H9 (cell line): Measurements from ENCODE around the gene GAK. TPM values are rescaled to one million over a fixed set of nuclear protein-coding genes. Genes with fewer than 3 reads are reported as not detected.

Source experiments
- DNase-seq: peaks from one replicate; pipeline ENCODE4 v3.0.0-alpha.2; 2017
- H2AFZ ChIP-seq: one replicate; pipeline ENCODE4 v1.6.1; 2013; ENCODE audit warnings: mild to moderate bottlenecking, low read length, control low read depth, moderate library complexity
- H2AK5ac ChIP-seq: 2 replicates; pipeline ENCODE4 v1.6.1; 2013; ENCODE audit warnings: low read length, control low read depth, mixed read lengths; ENCODE audit not compliant: insufficient read length
- H2BK120ac ChIP-seq: one replicate; pipeline ENCODE4 v1.6.1; 2013; ENCODE audit warnings: low read depth, mild to moderate bottlenecking, low read length, control low read depth, inconsistent platforms; ENCODE audit not compliant: poor library complexity, severe bottlenecking
- H2BK12ac ChIP-seq: 2 replicates; pipeline ENCODE4 v1.6.1; 2013; ENCODE audit warnings: low read length, control low read depth, mixed read lengths, low read depth; ENCODE audit not compliant: insufficient read length
- H2BK15ac ChIP-seq: 2 replicates; pipeline ENCODE4 v1.6.1; 2013; ENCODE audit warnings: low read depth, low read length, control low read depth
- H2BK20ac ChIP-seq: one replicate; pipeline ENCODE4 v1.6.1; 2013; ENCODE audit warnings: low read depth, mild to moderate bottlenecking, low read length, control low read depth, inconsistent platforms; ENCODE audit not compliant: poor library complexity, severe bottlenecking
- H2BK5ac ChIP-seq: 2 replicates; pipeline ENCODE4 v1.6.1; 2013; ENCODE audit warnings: low read length, control low read depth, mixed read lengths; ENCODE audit not compliant: insufficient read length
- H3K14ac ChIP-seq: 2 replicates; pipeline ENCODE4 v1.6.1; 2013; ENCODE audit warnings: low read length, control low read depth; ENCODE audit not compliant: insufficient read depth
- H3K18ac ChIP-seq: 2 replicates; pipeline ENCODE4 v1.6.1; 2013; ENCODE audit warnings: low read depth, mild to moderate bottlenecking, mixed read lengths, low read length, control low read depth; ENCODE audit not compliant: insufficient read length
- H3K23ac ChIP-seq: 2 replicates; pipeline ENCODE4 v1.6.1; 2013; ENCODE audit warnings: low read length, control low read depth, mixed read lengths, low read depth; ENCODE audit not compliant: insufficient read length
- H3K23me2 ChIP-seq: 2 replicates; pipeline ENCODE4 v1.6.1; 2013; ENCODE audit warnings: low read depth, mild to moderate bottlenecking, mixed read lengths, low read length, control low read depth; ENCODE audit not compliant: insufficient read length, poor library complexity, severe bottlenecking
- H3K27ac ChIP-seq: 2 replicates; pipeline ENCODE4 v1.5.1; 2013; ENCODE audit warnings: low read length, control low read depth, mixed read lengths, low read depth; ENCODE audit not compliant: insufficient read length
- H3K27me3 ChIP-seq: 2 replicates; pipeline ENCODE4 v1.6.1; 2013; ENCODE audit warnings: low read length, control low read depth, inconsistent platforms; ENCODE audit not compliant: insufficient read depth
- H3K4ac ChIP-seq: 2 replicates; pipeline ENCODE4 v1.6.1; 2013; ENCODE audit warnings: low read depth, mild to moderate bottlenecking, control low read depth, inconsistent platforms, low read length, moderate library complexity
- H3K4me1 ChIP-seq: 2 replicates; pipeline ENCODE4 v1.6.1; 2013; ENCODE audit warnings: low read length, control low read depth, inconsistent platforms; ENCODE audit not compliant: insufficient read depth
- H3K4me2 ChIP-seq: 2 replicates; pipeline ENCODE4 v1.6.1; 2013; ENCODE audit warnings: low read length, control low read depth, mixed read lengths; ENCODE audit not compliant: insufficient read length, insufficient read depth
- H3K56ac ChIP-seq: 2 replicates; pipeline ENCODE4 v1.6.1; 2013; ENCODE audit warnings: low read depth, mild to moderate bottlenecking, mixed read lengths, low read length, control low read depth; ENCODE audit not compliant: insufficient read length
- H3K79me1 ChIP-seq: 2 replicates; pipeline ENCODE4 v1.6.1; 2013; ENCODE audit warnings: low read depth, mild to moderate bottlenecking, moderate library complexity, low read length, control low read depth, inconsistent platforms; ENCODE audit not compliant: insufficient read depth, poor library complexity, severe bottlenecking
- H3K79me2 ChIP-seq: 2 replicates; pipeline ENCODE4 v1.6.1; 2013; ENCODE audit warnings: low read length, control low read depth, inconsistent platforms; ENCODE audit not compliant: insufficient read depth
- H3K9ac ChIP-seq: 2 replicates; pipeline ENCODE4 v1.6.1; 2013; ENCODE audit warnings: low read length, control low read depth, mixed read lengths; ENCODE audit not compliant: insufficient read length; ENCODE audit errors: extremely low read depth
- H3K9me3 ChIP-seq: one replicate; pipeline ENCODE4 v1.6.1; 2013; ENCODE audit warnings: low read depth, low read length, inconsistent platforms; ENCODE audit not compliant: control insufficient read depth
- H3T11ph ChIP-seq: one replicate; pipeline ENCODE4 v1.6.1; 2013; ENCODE audit warnings: mild to moderate bottlenecking, low read length, control low read depth, inconsistent platforms
- H4K20me1 ChIP-seq: one replicate; pipeline ENCODE4 v1.6.1; 2013; ENCODE audit not compliant: control insufficient read depth, insufficient read length, insufficient read depth
- H4K5ac ChIP-seq: 2 replicates; pipeline ENCODE4 v1.6.1; 2013; ENCODE audit warnings: low read depth, mild to moderate bottlenecking, mixed read lengths, low read length, control low read depth; ENCODE audit not compliant: insufficient read length
- H4K8ac ChIP-seq: replicated peaks from 2 replicates; pipeline ENCODE4 v1.6.1; 2013; ENCODE audit warnings: low read length, control low read depth, mixed read lengths, low read depth; ENCODE audit not compliant: insufficient read length
- H4K91ac ChIP-seq: 2 replicates; pipeline ENCODE4 v1.6.1; 2013; ENCODE audit warnings: low read depth, mild to moderate bottlenecking, moderate library complexity, mixed read lengths, low read length, control low read depth; ENCODE audit not compliant: insufficient read length
- H3K27ac Mint-ChIP-seq, 3 experiments: 2 replicates in 2 of 3; 3 replicates in 1 of 3; pipeline ENCODE4 v1.8.0; 2020 to 2021; ENCODE audit warnings: mixed read lengths in 3 of 3, mild to moderate bottlenecking in 1 of 3, moderate library complexity in 1 of 3
- H3K27me3 Mint-ChIP-seq: 2 replicates; pipeline ENCODE4 v1.8.0; 2021; ENCODE audit warnings: low read depth, mild to moderate bottlenecking, moderate library complexity, mixed read lengths
- H3K36me3 Mint-ChIP-seq, 3 experiments: 2 replicates in 2 of 3; 3 replicates in 1 of 3; pipeline ENCODE4 v1.8.0; 2020 to 2021; ENCODE audit warnings: low read depth in 3 of 3, mixed read lengths in 3 of 3; ENCODE audit not compliant: insufficient read depth in 1 of 3
- H3K4me1 Mint-ChIP-seq, 2 experiments: 2 replicates each; pipeline ENCODE4 v1.8.0; 2020; ENCODE audit warnings: mixed read lengths in 2 of 2
- H3K4me3 Mint-ChIP-seq, 2 experiments: 2 replicates in 1 of 2; 3 replicates in 1 of 2; pipeline ENCODE4 v1.8.0; 2020 to 2021; ENCODE audit warnings: mild to moderate bottlenecking in 2 of 2, mixed read lengths in 2 of 2, moderate library complexity in 1 of 2
- H3K9me3 Mint-ChIP-seq, 2 experiments: 2 replicates in 1 of 2; 3 replicates in 1 of 2; pipeline ENCODE4 v1.8.0; 2020; ENCODE audit warnings: mild to moderate bottlenecking in 2 of 2, mixed read lengths in 2 of 2, moderate library complexity in 1 of 2
- CTCF ChIP-seq: fragments of 200-600 bp; sonication (generic); conservative IDR thresholded peaks from 3 replicates; pipeline ENCODE4 v1.8.0; 2021; ENCODE audit warnings: antibody characterized with exemption, mild to moderate bottlenecking
- WGBS: extraction: QIAGEN DNeasy Blood & Tissue Kit; methylation state at CpG from one replicate; pipeline ENCODE4 v1.1.7; 2013; ENCODE audit warnings: missing lambda C conversion rate, low lambda C conversion rate, mixed read lengths; ENCODE audit not compliant: insufficient read length; ENCODE audit errors: extremely low coverage; 5-methylcytosine and 5-hydroxymethylcytosine counted together
- total RNA-seq: library from RNA; stranded (reverse); gene quantifications from 2 replicates; pipeline ENCODE4 v1.2.1, GENCODE V29; 2021

GAK gene
- total RNA-seq, 1 experiment from 2014 or later = 80.7 TPM

GRCh38 chr4:947491-947971 is 15.4 kb upstream of the GAK start:
- Histone ChIP-seq H3K56ac (no peak overlapping the region), H3K23ac (no peak overlapping the region), H3K23me2 (no peaks in the 10 kb centered on the region), H3K79me2 (no peaks in the 10 kb centered on the region), H3K4me1 (no peaks in the 10 kb centered on the region; the same call in 1 of the 2 replicates), H3K9ac (no peak overlapping the region), H3K79me1 (no peaks in the 10 kb centered on the region), H2BK12ac (no peak overlapping the region), H2BK15ac (no peak overlapping the region), H4K91ac (no peak overlapping the region), H2BK5ac (no peak overlapping the region), H2AK5ac (no peak overlapping the region), H2BK20ac (no peak overlapping the region), H3K9me3 (no peaks in the 10 kb centered on the region), H3K27ac (no peak overlapping the region), H3K14ac (no peak overlapping the region; the same call in 1 of the 2 replicates), H4K20me1 (no peaks in the 10 kb centered on the region), H4K5ac (no peak overlapping the region), H2BK120ac (no peak overlapping the region), H4K8ac (no peak overlapping the region), H3K4ac (no peak overlapping the region), H3K27me3 (no peaks in the 10 kb centered on the region), H3T11ph (no peak overlapping the region), H3K18ac (no peak overlapping the region), H2AFZ (no peak overlapping the region), H3K4me2 (no peak overlapping the region)
- no peaks in the 10 kb centered on the region; a peak in 2 of 7 replicates for H3K36me3 Mint-ChIP-seq
- H3K27ac Mint-ChIP-seq = no peak overlapping the region; a peak in 1 of 7 replicates
- peaks cover 13 to 21% of the 10 kb centered on the region in 2 experiments for H3K4me1 Mint-ChIP-seq
- DNase-seq = no peak
- peaks cover 11% of the 10 kb centered on the region for H3K27me3 Mint-ChIP-seq
- WGBS = no CpG with 5 or more reads among the region's 19 CpGs
- H3K4me3 Mint-ChIP-seq = no peak overlapping the region
- no peaks in the 10 kb centered on the region for H3K9me3 Mint-ChIP-seq
- no peak for TF ChIP-seq CTCF
